SH-SY5Y (cell line): ENCODE data around the gene ATP5PO.

Source experiments
- GATA2 ChIP-seq: IDR thresholded peaks from 2 replicates; pipeline ENCODE4 v1.6.1; 2011; ENCODE audit warnings: mild to moderate bottlenecking, low read depth, low read length
- GATA3 ChIP-seq: IDR thresholded peaks from 2 replicates; pipeline ENCODE4 v1.6.1; 2011; ENCODE audit warnings: low read depth, mild to moderate bottlenecking, low read length, moderate library complexity

- TF ChIP-seq GATA2 (no peak), GATA3 (no peak)
Measured at GRCh38 chr21:33938381-33938780, 22.8 kb upstream of the ATP5PO start.
